Liver (tissue), 9 donors: ENCODE results near the gene PEX16. TPM values are rescaled to one million over a fixed set of nuclear protein-coding genes. Genes with fewer than 3 reads are reported as not detected.

Experiments used
- DNase-seq: peaks from one replicate; pipeline ENCODE4 v3.0.0-alpha.2; 2017; ENCODE audit warnings: low spot score
- H3K27ac ChIP-seq, 2 donors: one replicate each; pipeline ENCODE4 v1.7.0; 2013; ENCODE audit warnings: inconsistent platforms in 2 of 2, low read length in 2 of 2, control low read depth in 1 of 2, low read depth in 1 of 2, mild to moderate bottlenecking in 1 of 2
- H3K27me3 ChIP-seq, 4 donors: one replicate each; pipeline versions ENCODE4 v1.6.1 to v1.7.0; 2013; ENCODE audit warnings: low read length in 3 of 4, inconsistent platforms in 1 of 4, mild to moderate bottlenecking in 1 of 4, moderate library complexity in 1 of 4; ENCODE audit not compliant: control insufficient read depth in 4 of 4, insufficient read depth in 4 of 4
- H3K36me3 ChIP-seq, 4 donors: one replicate each; pipeline versions ENCODE4 v1.6.1 to v1.7.0; 2013; ENCODE audit warnings: low read length in 3 of 4, mild to moderate bottlenecking in 3 of 4, low read depth in 1 of 4, moderate library complexity in 1 of 4; ENCODE audit not compliant: control insufficient read depth in 4 of 4, insufficient read depth in 3 of 4
- H3K4me1 ChIP-seq, 4 donors: one replicate each; pipeline versions ENCODE4 v1.6.1 to v1.7.0; 2013; ENCODE audit warnings: low read length in 3 of 4, mild to moderate bottlenecking in 3 of 4, moderate library complexity in 1 of 4; ENCODE audit not compliant: control insufficient read depth in 4 of 4, insufficient read depth in 4 of 4
- H3K4me3 ChIP-seq, 3 donors: one replicate each; pipeline versions ENCODE4 v1.6.1 to v1.7.0; 2013; ENCODE audit warnings: low read length in 3 of 3, control low read depth in 1 of 3, low read depth in 1 of 3, mild to moderate bottlenecking in 1 of 3
- H3K9ac ChIP-seq, 2 donors: one replicate each; pipeline ENCODE4 v1.7.0; 2013; ENCODE audit warnings: low read length in 2 of 2, mild to moderate bottlenecking in 2 of 2, moderate library complexity in 2 of 2, control low read depth in 1 of 2, low read depth in 1 of 2
- H3K9me3 ChIP-seq, 4 donors: one replicate each; pipeline versions ENCODE4 v1.6.1 to v1.7.0; 2013; ENCODE audit warnings: low read length in 3 of 4; ENCODE audit not compliant: control insufficient read depth in 4 of 4
- EGR1 ChIP-seq, 2 donors: IDR thresholded peaks; 2 replicates each; pipeline ENCODE4 v1.6.1; 2016 to 2018; ENCODE audit warnings: antibody characterized with exemption in 2 of 2, low read depth in 2 of 2
- FOXA1 ChIP-seq: IDR thresholded peaks from 2 replicates; pipeline ENCODE4 v1.6.1; 2016; ENCODE audit warnings: antibody characterized with exemption
- FOXA2 ChIP-seq: IDR thresholded peaks from 2 replicates; pipeline ENCODE4 v1.6.1; 2016; ENCODE audit warnings: antibody characterized with exemption
- GABPA ChIP-seq, 2 donors: IDR thresholded peaks in 1 of 2; conservative IDR thresholded peaks in 1 of 2; 2 replicates each; pipeline ENCODE4 v1.6.1; 2016; ENCODE audit warnings: antibody characterized with exemption in 2 of 2, mild to moderate bottlenecking in 1 of 2, moderate library complexity in 1 of 2
- HNF4A ChIP-seq, 2 donors: conservative IDR thresholded peaks; 2 replicates each; pipeline ENCODE4 v1.6.1; 2016; ENCODE audit warnings: antibody characterized with exemption in 2 of 2, mild to moderate bottlenecking in 2 of 2
- HNF4G ChIP-seq: IDR thresholded peaks from 2 replicates; pipeline ENCODE4 v1.6.1; 2016; ENCODE audit warnings: antibody characterized with exemption
- JUND ChIP-seq, 2 donors: IDR thresholded peaks; 2 replicates each; pipeline ENCODE4 v1.6.1; 2016; ENCODE audit warnings: antibody characterized with exemption in 2 of 2
- NR2F2 ChIP-seq: IDR thresholded peaks from 2 replicates; pipeline ENCODE4 v1.6.1; 2016; ENCODE audit warnings: antibody characterized with exemption
- RAD21 ChIP-seq, 2 donors: IDR thresholded peaks; 2 replicates each; pipeline ENCODE4 v1.6.1; 2016; ENCODE audit warnings: antibody characterized with exemption in 2 of 2, mild to moderate bottlenecking in 2 of 2
- RXRA ChIP-seq, 2 donors: IDR thresholded peaks; 2 replicates each; pipeline ENCODE4 v1.6.1; 2017 to 2018; ENCODE audit warnings: antibody characterized with exemption in 2 of 2, mild to moderate bottlenecking in 1 of 2
- SP1 ChIP-seq: IDR thresholded peaks from 2 replicates; pipeline ENCODE4 v1.6.1; 2018; ENCODE audit warnings: antibody characterized with exemption, mild to moderate bottlenecking
- TAF1 ChIP-seq: conservative IDR thresholded peaks from 2 replicates; pipeline ENCODE4 v1.6.1; 2016; ENCODE audit warnings: antibody characterized with exemption, mild to moderate bottlenecking
- YY1 ChIP-seq: IDR thresholded peaks from 2 replicates; pipeline ENCODE4 v1.6.1; 2016; ENCODE audit warnings: antibody characterized with exemption, mild to moderate bottlenecking
- WGBS: extraction: QIAGEN DNeasy Blood & Tissue Kit; methylation state at CpG from one replicate; pipeline ENCODE4 v1.1.7; 2013; 5-methylcytosine and 5-hydroxymethylcytosine counted together
- polyA plus RNA-seq, 2 donors: library from polyadenylated mRNA; stranded (reverse) in 1 of 2; unstranded in 1 of 2; fragments of 200-250 nt in 1 of 2; fragments of >200 nt in 1 of 2; fragmentation: Nextera tagmentation in 1 of 2; extraction: Ambion mirVana in 1 of 2; gene quantifications; one replicate each; pipeline versions ENCODE4 v1.2.1 to v1.2.3, GENCODE V29; 2013 to 2015
- total RNA-seq, 2 donors: library from RNA; depleted of rRNA; stranded (reverse); fragments of >200 nt; gene quantifications; one replicate each; pipeline ENCODE4 v1.2.3, GENCODE V29; 2014
- TF ChIP-seq, protein P1 (sequence below): IDR thresholded peaks from 2 replicates; pipeline ENCODE4 v1.6.1; 2016; ENCODE audit warnings: antibody characterized with exemption
- TF ChIP-seq, protein P2 (sequence below): IDR thresholded peaks from 2 replicates; pipeline ENCODE4 v1.6.1; 2016; ENCODE audit warnings: antibody characterized with exemption, mild to moderate bottlenecking
- TF ChIP-seq, protein P3 (sequence below): IDR thresholded peaks from 2 replicates; pipeline ENCODE4 v1.6.1; 2016; ENCODE audit warnings: antibody characterized with exemption
- TF ChIP-seq, protein P4 (sequence below): fragments of 150-350 bp; IDR thresholded peaks from 2 replicates; pipeline ENCODE4 v1.5.1; 2017; ENCODE audit warnings: improper control_type of control experiment, low read depth, low read length; ENCODE audit not compliant: missing input control
- TF ChIP-seq, protein P5 (sequence below): IDR thresholded peaks from 2 replicates; pipeline ENCODE4 v1.6.1; 2016; ENCODE audit warnings: antibody characterized with exemption
- donor health status: healthy.
- donor health status: healthy.
- donor health status: healthy.
- donor health status: healthy.
- donor health status: healthy.

The PEX16 gene
- total and polyA plus RNA-seq, 4 donors, result 18.8 to 41.2 (median 29.8) TPM

DNA sequence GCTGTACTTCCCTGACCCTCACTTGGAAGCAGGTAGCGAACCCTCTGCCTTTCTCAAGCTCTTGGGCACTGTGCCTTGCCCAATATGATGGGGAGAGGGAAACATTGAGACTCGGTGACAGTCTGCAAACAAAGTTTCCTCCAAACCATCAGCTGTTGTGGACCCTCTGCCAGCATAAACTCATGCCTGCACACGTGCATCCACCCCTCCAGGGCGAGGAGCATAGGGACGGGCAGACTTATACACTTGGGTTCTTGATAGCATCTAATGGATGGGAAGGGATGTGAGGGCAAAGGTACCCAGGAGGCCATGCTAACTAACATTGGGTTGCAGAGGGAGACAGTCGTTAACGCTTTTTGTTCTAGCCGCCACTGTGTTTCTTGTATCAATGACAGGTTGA is 40.5 kb downstream of the PEX16 start:
- peaks cover 12 to 88% (median 77%) of the 10 kb centered on the region in 4 donors for H3K36me3 ChIP-seq
- H3K4me1 ChIP-seq, result no peaks in the 10 kb centered on the region
- no peak for DNase-seq
- no peaks in the 10 kb centered on the region for H3K9me3 ChIP-seq
- TF ChIP-seq FOXA2, result no peak
- TF ChIP-seq EGR1 (IDR thresholded peaks at IDR 0.05; ENCODE audit: low read depth in 2 of 2), result no peak
- H3K27ac ChIP-seq, result no peak overlapping the region
- H3K4me3 ChIP-seq, result no peak overlapping the region
- 91% methylated on average over 8 of the region's 8 CpGs for WGBS
- no peaks in the 10 kb centered on the region for H3K27me3 ChIP-seq
- H3K9ac ChIP-seq, result no peak overlapping the region

DNA sequence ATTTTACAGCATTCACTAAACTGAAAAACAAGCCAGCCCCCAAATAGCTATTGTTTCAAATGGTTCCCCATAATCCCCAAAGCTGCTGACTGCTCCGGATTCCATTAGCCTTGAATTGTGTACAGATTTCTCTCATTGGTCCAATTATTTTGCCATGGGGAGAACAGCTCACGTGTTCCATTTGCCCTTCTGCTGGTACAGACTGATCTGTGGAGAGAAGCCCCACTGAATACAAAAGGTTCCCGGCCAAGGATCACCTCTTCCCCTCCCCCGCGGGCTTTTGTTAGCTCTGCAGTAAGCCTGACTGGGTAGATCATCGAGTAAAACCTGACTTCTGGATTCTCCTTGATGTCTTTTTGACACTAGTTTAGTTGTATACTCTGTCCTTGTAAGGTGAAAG is 41.3 kb downstream of the PEX16 start:
- Histone ChIP-seq H3K4me1 (no peaks in the 10 kb centered on the region), H3K36me3 (peaks cover 12 to 88% (median 76%) of the 10 kb centered on the region in 4 donors), H3K9ac (no peak overlapping the region), H3K27ac (no peak overlapping the region), H3K27me3 (no peaks in the 10 kb centered on the region), H3K9me3 (no peaks in the 10 kb centered on the region), H3K4me3 (no peak overlapping the region)
- DNase-seq, result no peak
- TF ChIP-seq HNF4G, result no peak
- no peak for TF ChIP-seq NR2F2
- TF ChIP-seq JUND (IDR thresholded peaks at IDR 0.05), result no peak
- TF ChIP-seq SP1, result no peak
- TF ChIP-seq, protein P1, sequence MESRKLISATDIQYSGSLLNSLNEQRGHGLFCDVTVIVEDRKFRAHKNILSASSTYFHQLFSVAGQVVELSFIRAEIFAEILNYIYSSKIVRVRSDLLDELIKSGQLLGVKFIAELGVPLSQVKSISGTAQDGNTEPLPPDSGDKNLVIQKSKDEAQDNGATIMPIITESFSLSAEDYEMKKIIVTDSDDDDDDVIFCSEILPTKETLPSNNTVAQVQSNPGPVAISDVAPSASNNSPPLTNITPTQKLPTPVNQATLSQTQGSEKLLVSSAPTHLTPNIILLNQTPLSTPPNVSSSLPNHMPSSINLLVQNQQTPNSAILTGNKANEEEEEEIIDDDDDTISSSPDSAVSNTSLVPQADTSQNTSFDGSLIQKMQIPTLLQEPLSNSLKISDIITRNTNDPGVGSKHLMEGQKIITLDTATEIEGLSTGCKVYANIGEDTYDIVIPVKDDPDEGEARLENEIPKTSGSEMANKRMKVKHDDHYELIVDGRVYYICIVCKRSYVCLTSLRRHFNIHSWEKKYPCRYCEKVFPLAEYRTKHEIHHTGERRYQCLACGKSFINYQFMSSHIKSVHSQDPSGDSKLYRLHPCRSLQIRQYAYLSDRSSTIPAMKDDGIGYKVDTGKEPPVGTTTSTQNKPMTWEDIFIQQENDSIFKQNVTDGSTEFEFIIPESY, result no peak
- TF ChIP-seq, protein P2, sequence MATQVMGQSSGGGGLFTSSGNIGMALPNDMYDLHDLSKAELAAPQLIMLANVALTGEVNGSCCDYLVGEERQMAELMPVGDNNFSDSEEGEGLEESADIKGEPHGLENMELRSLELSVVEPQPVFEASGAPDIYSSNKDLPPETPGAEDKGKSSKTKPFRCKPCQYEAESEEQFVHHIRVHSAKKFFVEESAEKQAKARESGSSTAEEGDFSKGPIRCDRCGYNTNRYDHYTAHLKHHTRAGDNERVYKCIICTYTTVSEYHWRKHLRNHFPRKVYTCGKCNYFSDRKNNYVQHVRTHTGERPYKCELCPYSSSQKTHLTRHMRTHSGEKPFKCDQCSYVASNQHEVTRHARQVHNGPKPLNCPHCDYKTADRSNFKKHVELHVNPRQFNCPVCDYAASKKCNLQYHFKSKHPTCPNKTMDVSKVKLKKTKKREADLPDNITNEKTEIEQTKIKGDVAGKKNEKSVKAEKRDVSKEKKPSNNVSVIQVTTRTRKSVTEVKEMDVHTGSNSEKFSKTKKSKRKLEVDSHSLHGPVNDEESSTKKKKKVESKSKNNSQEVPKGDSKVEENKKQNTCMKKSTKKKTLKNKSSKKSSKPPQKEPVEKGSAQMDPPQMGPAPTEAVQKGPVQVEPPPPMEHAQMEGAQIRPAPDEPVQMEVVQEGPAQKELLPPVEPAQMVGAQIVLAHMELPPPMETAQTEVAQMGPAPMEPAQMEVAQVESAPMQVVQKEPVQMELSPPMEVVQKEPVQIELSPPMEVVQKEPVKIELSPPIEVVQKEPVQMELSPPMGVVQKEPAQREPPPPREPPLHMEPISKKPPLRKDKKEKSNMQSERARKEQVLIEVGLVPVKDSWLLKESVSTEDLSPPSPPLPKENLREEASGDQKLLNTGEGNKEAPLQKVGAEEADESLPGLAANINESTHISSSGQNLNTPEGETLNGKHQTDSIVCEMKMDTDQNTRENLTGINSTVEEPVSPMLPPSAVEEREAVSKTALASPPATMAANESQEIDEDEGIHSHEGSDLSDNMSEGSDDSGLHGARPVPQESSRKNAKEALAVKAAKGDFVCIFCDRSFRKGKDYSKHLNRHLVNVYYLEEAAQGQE, result no peak
- TF ChIP-seq HNF4A (conservative IDR thresholded peaks at IDR 0.05), result no peak
- TF ChIP-seq, protein P3, sequence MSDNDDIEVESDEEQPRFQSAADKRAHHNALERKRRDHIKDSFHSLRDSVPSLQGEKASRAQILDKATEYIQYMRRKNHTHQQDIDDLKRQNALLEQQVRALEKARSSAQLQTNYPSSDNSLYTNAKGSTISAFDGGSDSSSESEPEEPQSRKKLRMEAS, result no peak
- TF ChIP-seq FOXA2, result no peak
- no peak for TF ChIP-seq RXRA (IDR thresholded peaks at IDR 0.05)
- TF ChIP-seq FOXA1, result no peak
- TF ChIP-seq RAD21 (IDR thresholded peaks at IDR 0.05), result no peak
- TF ChIP-seq, protein P4, sequence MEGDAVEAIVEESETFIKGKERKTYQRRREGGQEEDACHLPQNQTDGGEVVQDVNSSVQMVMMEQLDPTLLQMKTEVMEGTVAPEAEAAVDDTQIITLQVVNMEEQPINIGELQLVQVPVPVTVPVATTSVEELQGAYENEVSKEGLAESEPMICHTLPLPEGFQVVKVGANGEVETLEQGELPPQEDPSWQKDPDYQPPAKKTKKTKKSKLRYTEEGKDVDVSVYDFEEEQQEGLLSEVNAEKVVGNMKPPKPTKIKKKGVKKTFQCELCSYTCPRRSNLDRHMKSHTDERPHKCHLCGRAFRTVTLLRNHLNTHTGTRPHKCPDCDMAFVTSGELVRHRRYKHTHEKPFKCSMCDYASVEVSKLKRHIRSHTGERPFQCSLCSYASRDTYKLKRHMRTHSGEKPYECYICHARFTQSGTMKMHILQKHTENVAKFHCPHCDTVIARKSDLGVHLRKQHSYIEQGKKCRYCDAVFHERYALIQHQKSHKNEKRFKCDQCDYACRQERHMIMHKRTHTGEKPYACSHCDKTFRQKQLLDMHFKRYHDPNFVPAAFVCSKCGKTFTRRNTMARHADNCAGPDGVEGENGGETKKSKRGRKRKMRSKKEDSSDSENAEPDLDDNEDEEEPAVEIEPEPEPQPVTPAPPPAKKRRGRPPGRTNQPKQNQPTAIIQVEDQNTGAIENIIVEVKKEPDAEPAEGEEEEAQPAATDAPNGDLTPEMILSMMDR, result no peak
- no peak for TF ChIP-seq GABPA (IDR thresholded peaks at IDR 0.05 in 1 of 2, conservative IDR thresholded peaks at IDR 0.05 in 1 of 2)
- TF ChIP-seq, protein P5, sequence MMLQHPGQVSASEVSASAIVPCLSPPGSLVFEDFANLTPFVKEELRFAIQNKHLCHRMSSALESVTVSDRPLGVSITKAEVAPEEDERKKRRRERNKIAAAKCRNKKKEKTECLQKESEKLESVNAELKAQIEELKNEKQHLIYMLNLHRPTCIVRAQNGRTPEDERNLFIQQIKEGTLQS, result no peak
- no peak for TF ChIP-seq EGR1 (IDR thresholded peaks at IDR 0.05; ENCODE audit: low read depth in 2 of 2)
- TF ChIP-seq YY1, result no peak
- TF ChIP-seq TAF1, result no peak
- WGBS, result 74% methylated on average over 6 of the region's 6 CpGs
